Bronchial epithelial cell (primary cell): ENCODE results near the gene SS18. TPM values are rescaled to one million over a fixed set of nuclear protein-coding genes. Genes with fewer than 3 reads are reported as not detected.
"Not testable (repeated sequence)": the region's sequence is repeated elsewhere in the genome, so short reads cannot be mapped to it uniquely, and the experiment has no call there.

Experiments used
- DNase-seq: peaks from one replicate; pipeline ENCODE4 v3.0.0-alpha.2; 2010; ENCODE audit warnings: low read depth
- FAIRE-seq: peaks from 2 replicates; lab custom pipeline; 2011; peaks lifted over from hg19 to GRCh38; lab: Jason Lieb, UNC
- H3K27me3 ChIP-seq: 2 replicates; pipeline ENCODE4 v1.5.1; 2011; ENCODE audit warnings: low read length; ENCODE audit not compliant: control insufficient read depth, insufficient read depth
- H3K36me3 ChIP-seq: 2 replicates; pipeline ENCODE4 v1.5.1; 2011; ENCODE audit warnings: low read length; ENCODE audit not compliant: control insufficient read depth, insufficient read depth
- H3K4me3 ChIP-seq: 2 replicates; pipeline ENCODE4 v1.5.1; 2011; ENCODE audit warnings: mild to moderate bottlenecking, low read depth, low read length, control low read depth
- CTCF ChIP-seq: IDR thresholded peaks from 2 replicates; pipeline ENCODE4 v1.5.1; 2011; ENCODE audit warnings: mild to moderate bottlenecking, moderate library complexity, low read length, control low read depth, inconsistent platforms; ENCODE audit not compliant: insufficient read depth, severe bottlenecking
- total RNA-seq: library from RNA; depleted of rRNA; stranded (reverse); fragments of >200 nt; gene quantifications from 2 replicates; pipeline ENCODE4 v1.2.1, GENCODE V29; 2014

The SS18 gene
- total RNA-seq = 128 and 134 TPM in 2 replicates

GRCh38 chr18:26090130-26091046 is at the start of gene SS18:
Gene SS18 (minus strand): TSS chr18:26090613. CDS start chr18:26090569, 44 bp downstream.
- DNase-seq (peak; percentile 77), FAIRE-seq (no peak)
- peak; percentile 9 for TF ChIP-seq CTCF
- Histone ChIP-seq H3K36me3 (peaks cover 2% of the 10 kb centered on the region), H3K4me3 (peak within 1 kb of the TSS; percentile 85), H3K27me3 (no peaks in the 10 kb centered on the region)

GRCh38 chr18:26135548-26135947 is 45.1 kb upstream of the SS18 start:
- no peak for FAIRE-seq
- TF ChIP-seq CTCF = no peak
- H3K4me3 ChIP-seq = no peak overlapping the region
- H3K36me3 ChIP-seq = no peaks in the 10 kb centered on the region
- no peak for DNase-seq
- H3K27me3 ChIP-seq = no peaks in the 10 kb centered on the region

GRCh38 chr18:26134107-26134506 is 43.7 kb upstream of the SS18 start:
- no peaks in the 10 kb centered on the region for H3K36me3 ChIP-seq
- H3K27me3 ChIP-seq = no peaks in the 10 kb centered on the region
- FAIRE-seq (no peak), DNase-seq (no peak)
- no peak overlapping the region for H3K4me3 ChIP-seq
- TF ChIP-seq CTCF = no peak

GRCh38 chr18:26133652-26134051 is 43.2 kb upstream of the SS18 start, which contains the start of gene PSMA8:
Gene PSMA8 (plus strand): TSS chr18:26133869. CDS start chr18:26133966, 97 bp downstream.
- no peak for DNase-seq
- no peak within 1 kb of the TSS for H3K4me3 ChIP-seq
- H3K36me3 ChIP-seq = no peaks in the 10 kb centered on the region
- no peak for FAIRE-seq
- TF ChIP-seq CTCF = no peak
- no peaks in the 10 kb centered on the region for H3K27me3 ChIP-seq

GRCh38 chr18:26128192-26128591 is 37.8 kb upstream of the SS18 start:
- H3K4me3 ChIP-seq, H3K27me3 ChIP-seq, H3K36me3 ChIP-seq, FAIRE-seq, DNase-seq: not testable (repeated sequence)

- H3K4me3 ChIP-seq = no peak overlapping the region
- no peaks in the 10 kb centered on the region for H3K27me3 ChIP-seq
- FAIRE-seq (no peak), DNase-seq (no peak)
- H3K36me3 ChIP-seq = no peaks in the 10 kb centered on the region
- no peak for TF ChIP-seq CTCF
Measured at GRCh38 chr18:26127786-26128185, 37.4 kb upstream of the SS18 start.

GRCh38 chr18:26121994-26122393 is 31.6 kb upstream of the SS18 start:
- H3K27me3 ChIP-seq, H3K36me3 ChIP-seq, H3K4me3 ChIP-seq, FAIRE-seq, DNase-seq: not testable (repeated sequence)
